Activated CD4-positive, alpha-beta T cell treated with anti-CD3 and anti-CD28 coated beads, Interleukin-2, amount 50 U/mL, for 4 hours (primary cell): ENCODE measurements around the gene ZNF775.
"Not testable (repeated sequence)": the region's sequence is repeated elsewhere in the genome, so short reads cannot be mapped to it uniquely, and the experiment has no call there.

Experiments used
- DNase-seq, 2 experiments: peaks; one replicate each; pipeline ENCODE4 v3.0.0-alpha.2; 2020

The ZNF775 gene

GRCh38 chr7:150383710-150384397 lies 4.7 kb downstream of the ZNF775 start:
- no peak for DNase-seq

GRCh38 chr7:150384406-150385301 lies 5.5 kb downstream of the ZNF775 start:
- no peak for DNase-seq

DNA sequence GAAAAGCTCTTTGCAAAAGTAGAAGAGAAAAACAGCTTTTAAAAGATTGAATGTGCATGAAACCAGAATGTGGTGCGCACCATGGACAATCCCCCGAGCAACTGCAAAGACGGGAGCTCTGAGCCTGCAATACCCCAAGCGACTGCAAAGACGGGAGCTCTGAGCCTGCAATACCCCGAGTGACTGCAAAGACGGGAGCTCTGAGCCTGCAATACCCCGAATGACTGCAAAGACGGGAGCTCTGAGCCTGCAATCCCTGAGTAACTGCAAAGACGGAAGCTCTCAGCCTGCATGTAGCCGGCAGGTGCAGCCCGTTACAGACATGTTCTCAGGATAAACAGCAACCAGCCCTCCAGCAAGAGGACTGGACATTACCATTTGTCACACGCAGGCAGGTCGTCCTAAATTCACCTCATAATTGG lies 6.2 kb downstream of the ZNF775 start:
- DNase-seq, result no peak

DNA sequence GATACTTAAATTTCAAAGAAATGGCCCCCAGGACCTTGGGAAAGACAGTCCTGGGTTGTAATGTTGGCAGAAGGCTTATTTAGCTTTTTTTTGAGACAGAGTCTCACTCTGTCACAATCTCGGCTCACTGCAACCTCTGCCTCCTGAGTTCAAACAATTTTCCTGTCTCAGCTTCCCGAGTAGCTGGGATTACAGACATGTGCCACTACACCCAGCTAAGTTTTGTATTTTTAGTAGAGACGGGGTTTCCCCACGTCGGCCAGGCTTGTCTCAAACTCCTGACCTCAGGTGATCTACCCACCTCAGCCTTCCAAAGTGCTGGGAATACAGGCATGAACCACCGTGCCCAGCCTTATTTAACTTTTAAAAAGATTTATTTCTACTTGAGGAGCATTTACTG lies 6.8 kb downstream of the ZNF775 start:
- DNase-seq, result not testable (repeated sequence)

GRCh38 chr7:150388306-150388705 lies 9.2 kb downstream of the ZNF775 start:
- DNase-seq, result no peak

DNA sequence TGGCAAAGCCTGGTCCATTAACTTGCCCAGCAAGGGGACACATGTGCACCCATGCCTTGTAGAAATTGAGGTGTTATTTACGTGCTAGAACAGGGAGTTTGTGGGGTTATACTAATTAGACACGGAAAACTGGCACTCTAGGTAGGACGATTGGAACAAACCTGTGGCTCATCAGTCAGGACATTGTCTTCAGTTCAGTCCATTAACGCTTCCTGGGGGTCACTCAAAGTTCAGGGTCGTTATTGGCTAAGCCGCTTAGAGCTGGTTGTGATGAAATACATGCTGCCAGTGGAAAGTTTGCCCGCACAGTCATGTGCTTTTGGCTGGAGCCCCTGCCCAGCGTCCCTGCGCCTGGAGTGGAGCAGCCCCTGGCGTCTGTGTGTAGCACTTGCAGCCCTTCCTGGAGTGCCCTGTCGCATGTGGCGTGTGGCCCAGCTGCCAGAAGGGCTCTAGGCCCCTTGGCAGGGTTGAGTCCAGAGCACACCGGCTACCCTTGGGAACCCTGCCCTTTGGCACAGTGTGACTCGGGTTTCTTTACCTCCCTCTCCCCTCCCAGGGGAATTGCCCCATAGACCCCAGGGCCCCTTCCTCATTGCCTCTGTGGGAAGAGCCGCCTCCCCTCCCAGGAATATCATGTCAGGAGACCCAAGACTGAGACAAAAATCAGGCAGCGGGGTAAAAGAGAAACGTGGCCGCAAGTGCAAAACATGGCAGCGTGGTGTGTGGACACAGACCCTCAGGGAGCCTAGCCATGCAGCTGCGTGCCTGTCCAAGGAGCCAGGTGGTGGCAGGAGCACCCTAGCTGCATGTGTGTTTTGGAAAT lies 9.8 kb downstream of the ZNF775 start:
- no peak for DNase-seq

- no peak for DNase-seq
Measured at GRCh38 chr7:150389532-150389816, 10.3 kb downstream of the ZNF775 start.

DNA sequence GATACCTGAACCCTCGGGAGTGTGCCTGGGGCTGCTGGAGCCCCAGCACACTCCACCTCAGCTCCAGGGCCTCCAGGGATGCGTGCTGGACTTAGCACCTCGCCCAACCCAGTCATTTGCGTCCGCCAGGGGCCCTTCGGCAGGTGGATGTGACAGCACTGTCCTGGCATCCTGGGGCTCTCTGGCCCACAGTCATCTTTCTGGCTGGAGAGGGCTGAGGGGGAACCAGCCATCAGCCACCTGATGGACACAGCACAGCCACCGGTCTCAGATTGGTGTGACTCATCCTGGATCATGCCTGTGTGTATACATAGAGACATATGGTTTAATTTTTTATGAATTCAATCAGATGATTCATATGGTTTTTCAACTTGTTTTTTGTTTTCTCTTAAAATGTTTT lies 11.1 kb downstream of the ZNF775 start:
- DNase-seq, result no peak

DNA sequence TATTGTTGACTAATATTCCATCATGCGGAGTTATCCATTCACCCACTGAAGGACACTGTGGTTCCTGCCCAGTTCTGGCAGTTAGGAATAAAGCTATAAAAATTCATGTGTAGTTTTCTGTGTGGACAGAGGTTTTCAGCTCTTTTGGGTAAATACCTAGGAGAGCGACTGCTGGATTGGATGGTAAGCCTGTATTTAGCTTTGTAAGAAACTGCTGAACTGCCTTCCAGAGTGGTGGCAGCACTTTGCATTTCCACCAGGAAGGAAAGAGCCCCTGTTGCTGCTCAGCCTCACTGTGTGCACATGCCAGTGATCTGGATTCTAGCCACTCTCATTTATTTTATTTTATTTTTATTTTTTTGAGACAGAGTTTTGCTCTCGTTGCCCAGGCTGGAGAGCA lies 14.2 kb downstream of the ZNF775 start:
- no peak for DNase-seq

DNA sequence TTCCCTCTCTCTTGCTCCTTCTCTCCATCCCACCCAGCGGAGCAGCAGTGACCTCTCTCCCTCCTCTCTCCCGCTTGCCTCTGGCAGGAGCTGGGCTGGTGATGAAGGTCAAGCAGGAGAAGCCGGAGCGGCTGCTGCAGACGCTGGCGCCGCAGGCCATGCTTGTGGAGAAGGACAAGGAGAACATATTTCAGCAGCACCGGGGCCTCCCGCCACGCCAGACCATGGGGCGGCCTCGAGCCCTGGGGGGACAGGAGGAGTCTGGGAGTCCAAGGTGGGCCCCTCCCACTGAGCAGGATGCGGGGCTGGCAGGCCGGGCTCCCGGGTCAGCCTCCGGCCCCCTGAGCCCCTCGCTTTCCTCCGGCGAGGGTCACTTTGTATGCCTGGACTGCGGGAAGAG lies 17.3 kb downstream of the ZNF775 start:
- no peak for DNase-seq

GRCh38 chr7:150396851-150397260 lies 17.7 kb downstream of the ZNF775 start:
- no peak for DNase-seq

DNA sequence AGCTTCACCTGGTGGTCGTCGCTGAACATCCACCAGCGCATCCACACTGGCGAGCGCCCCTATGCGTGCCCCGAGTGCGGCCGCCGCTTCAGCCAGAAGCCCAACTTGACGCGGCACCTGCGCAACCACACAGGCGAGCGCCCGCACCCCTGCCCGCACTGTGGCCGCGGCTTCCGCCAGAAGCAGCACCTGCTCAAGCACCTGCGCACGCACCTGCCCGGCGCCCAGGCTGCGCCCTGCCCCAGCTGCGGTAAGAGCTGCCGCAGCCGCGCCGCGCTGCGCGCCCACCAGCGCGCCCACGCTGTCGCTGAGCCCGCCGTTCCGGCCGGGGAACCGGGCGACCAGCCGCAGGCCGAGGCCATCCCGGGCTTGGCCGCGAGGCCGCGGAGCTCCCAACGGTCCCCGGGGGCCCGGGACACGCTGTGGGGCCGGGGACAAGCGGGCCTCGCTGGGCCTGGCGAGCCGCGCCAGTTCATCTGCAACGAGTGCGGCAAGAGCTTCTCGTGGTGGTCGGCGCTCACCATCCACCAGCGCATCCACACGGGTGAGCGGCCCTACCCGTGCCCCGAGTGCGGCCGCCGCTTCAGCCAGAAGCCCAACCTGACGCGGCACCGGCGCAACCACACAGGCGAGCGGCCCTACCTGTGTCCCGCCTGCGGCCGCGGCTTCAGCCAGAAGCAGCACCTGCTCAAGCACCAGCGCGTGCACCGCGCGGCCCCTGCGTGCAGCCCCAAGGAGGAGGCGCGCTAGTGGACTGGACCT lies 18.4 kb downstream of the ZNF775 start:
- no peak for DNase-seq

DNA sequence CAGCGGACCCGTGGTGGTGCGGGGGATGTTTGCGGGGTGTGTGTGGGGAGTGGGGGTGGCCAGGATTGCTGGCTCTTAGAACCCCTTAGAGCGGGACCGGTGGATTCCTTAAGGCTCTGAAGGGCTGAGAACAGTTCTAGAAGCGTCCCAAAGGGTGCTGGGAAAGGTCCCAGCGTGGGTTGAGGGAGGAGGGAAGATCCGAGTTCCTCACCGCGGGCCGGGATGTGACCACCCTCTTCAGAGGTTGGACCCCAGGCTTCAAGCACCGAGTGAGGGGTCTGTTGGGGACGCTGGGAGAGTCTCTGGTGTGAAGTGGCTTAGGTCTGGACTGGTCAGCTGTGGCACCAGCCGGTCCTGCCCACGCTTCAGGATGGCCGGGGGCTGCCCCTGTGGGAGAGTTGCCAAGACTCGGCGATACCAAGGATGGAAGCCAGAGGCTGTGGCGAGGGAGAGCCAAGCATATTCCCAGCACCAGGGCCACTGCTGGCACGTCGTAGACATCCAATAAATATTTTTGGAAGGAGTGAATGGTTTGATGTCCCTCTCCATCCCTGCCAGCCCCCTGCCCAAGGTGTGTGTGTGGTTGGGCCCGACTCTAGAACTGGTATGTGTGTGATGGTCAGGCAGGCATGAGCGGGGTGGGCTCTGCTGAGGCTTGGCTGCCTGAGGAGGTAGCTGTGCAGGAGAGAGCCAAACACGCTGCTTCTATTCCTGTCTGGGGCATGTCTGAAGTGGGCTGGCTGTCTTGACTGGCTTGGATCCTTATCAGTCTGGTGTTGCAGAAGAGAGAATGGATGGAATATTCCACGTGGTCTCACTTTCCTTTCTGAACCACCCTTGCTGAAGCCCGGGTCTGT lies 19.2 kb downstream of the ZNF775 start:
- no peak for DNase-seq

GRCh38 chr7:150398965-150399320 lies 19.8 kb downstream of the ZNF775 start:
- no peak for DNase-seq

DNA sequence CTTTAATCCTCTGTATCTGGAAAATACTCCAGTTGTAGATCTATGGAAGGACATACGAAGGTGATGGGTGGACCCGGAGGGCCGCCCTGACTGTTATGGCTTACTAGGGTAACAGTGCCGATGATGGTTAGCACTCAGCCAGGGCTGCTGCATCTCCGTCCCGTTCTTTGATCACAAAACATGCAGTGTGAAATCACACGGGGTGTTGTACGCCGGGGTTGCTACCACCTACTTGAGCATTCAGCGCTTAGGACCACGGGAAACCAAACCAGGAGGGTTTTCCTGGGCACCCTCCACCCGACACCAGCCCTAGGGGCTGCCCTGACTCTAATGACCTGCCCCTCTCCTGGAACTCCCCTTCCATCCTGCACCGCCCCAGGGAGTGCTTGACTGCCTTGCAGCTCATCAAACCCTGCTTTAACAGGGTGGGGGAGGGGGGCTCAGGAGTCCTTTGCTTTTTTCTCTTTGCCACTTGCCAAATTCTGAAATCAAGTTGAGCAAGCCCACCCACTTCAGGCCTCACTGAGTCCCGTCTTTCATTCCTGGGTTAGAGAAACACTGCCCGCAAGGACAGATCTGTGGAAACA lies 20.4 kb downstream of the ZNF775 start:
- no peak for DNase-seq

DNA sequence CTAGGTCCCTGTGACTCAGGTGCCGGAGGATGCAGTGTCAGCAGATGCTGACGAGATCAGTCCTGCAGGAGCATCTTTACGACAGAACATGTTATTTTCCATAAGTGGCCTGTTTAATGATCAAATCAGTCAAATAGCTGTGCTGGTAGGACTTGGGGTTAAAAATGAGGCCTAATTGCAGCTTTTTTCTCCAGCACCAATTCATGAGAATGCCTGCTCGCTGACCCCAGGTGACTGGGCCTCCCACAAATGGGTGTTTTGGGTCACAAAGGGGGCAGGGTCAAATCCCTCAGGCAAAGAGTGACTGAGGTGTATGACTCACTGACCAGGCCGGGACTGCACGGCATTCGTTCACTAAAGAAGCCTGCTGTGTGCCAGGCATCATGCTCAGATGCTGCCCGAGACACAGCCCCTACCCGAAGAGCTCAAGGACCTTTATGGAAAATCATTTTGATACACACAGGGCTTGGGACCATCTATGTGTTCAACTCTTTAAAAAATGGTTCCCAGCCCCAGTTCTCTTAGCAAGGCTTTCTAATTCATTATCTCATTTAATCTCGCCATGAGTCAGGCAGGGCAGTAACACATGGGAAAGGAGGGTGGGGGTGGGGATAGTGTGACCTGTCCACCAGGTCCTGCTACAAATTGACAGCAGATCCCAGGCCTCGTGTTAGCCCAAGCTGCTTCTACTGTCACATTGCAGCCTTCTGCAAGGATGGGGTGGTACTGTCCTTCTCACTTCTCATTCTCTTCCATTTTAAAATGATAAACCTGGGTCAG lies 21.1 kb downstream of the ZNF775 start:
- DNase-seq, result no peak

- no peak for DNase-seq
Measured at GRCh38 chr7:150400788-150401423, 21.8 kb downstream of the ZNF775 start.

DNA sequence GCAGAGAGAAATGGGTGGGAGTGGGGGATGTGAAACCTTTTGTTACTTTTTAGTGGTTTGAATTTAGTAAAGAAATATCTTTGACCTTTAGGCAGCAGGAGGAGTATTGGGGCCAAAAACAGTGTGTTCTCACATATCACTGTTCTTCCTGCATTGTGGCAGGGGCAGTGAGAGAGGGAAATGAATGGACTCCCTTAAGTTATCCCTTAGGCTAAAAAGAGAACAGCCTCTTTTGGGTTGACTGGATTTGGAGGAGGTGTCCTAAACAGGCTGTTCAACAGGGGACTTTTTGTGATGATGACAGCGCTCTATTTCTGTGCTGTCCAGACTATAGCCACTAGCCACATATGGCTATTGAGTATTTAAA lies 22.3 kb downstream of the ZNF775 start:
- DNase-seq, result no peak

DNA sequence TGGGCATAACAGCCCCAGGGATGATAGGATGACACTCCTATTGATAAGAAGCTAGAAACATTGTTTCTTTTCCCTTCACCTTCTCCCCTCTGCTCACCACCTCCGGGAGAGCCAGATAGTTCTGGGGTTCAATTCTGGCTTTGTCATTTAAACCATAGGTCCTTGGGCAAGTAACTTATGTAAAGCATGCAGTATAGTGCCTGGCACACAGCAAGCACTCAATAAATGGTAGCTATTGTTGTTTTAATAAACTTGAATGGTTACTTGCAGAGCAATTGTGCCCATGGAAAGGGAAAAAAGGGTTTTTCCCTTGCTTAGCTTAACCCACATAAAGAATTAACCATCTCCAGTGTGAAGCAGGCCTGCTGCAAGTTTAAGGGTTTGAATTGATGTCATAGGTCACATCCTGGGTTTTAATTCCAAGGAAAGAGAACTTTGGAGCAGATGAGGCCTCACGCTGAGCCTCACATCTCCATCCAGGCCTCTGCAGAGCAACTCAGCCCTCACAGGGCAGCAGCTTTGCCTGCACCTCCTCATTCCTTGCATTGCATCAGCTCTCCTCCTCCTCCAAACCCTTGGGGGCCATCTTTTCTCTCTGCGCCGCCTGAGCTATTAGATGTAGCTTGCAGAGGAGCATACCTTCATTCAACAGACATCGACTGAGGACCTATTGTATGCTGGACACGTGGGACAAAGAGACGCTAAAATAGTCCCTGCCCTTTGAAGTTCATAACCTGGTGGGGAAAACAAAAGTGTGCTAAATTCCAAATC lies 22.9 kb downstream of the ZNF775 start:
- no peak for DNase-seq
